Measurements from ENCODE around the gene ACTG1. TPM values are rescaled to one million over a fixed set of nuclear protein-coding genes. Genes with fewer than 3 reads are reported as not detected.

The ACTG1 gene
- total RNA-seq, 4 donors from 2014 or later = 322 to 934 (median 415) TPM

DNA sequence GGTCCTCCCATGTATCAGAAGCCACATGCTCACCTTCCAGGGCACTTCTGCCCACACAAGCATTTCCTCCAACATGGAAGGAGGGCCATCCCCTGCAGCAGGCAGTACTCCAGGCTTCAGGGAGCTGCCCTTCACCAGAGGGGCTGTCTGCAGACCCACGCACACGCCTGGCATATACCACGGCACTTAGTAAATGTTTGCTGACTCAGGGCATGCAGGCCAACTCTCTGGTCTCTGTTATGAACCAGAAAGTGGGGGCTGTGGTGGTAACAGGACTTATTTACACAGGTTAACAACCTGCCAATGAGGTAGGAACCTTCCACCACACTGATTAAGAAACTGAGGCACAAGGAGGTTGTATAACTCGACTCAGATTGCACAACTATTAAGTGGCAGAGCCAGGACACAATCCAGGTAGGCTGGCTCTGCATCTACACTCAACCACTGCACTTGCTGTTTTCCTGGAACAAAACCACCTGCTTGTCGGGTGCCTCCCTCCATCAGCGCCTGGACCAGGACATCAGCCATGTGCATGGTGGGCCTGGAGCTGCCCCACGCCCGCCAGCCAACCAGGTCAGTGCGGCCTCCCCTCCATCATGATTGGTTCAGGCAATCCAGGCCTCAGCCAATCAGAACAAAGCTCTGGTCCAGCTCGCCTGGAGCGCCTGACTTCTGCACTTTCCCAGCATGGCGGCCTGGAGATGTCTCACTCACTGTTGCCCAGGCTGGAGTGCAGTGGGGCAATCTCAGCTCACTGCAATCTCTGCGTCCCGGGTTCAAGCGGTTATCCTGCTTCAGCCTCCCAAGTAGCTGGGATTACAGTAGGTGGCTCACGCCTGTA is 19.2 kb downstream of the ACTG1 start:
- no peak overlapping the region for H3K27ac ChIP-seq
- no peaks in the 10 kb centered on the region for H3K9me3 ChIP-seq
- intact Hi-C loops (cut with DNase I; ENCODE audit: low total_unique reads) (no loop called here), in situ Hi-C loops (cut with MboI; ENCODE audit: low sequenced_read_pairs in 4 of 4) (loop anchor here in 1 of 4 donors (25.0 kb wide), 1 partner anchor 231 kb away; no protein-coding TSS in a partner anchor)
- ATAC-seq = no peak
- H3K4me1 ChIP-seq = peaks cover 3 to 6% of the 10 kb centered on the region in 2 donors
- H3K36me3 ChIP-seq = no peaks in the 10 kb centered on the region
- no peaks in the 10 kb centered on the region for H3K27me3 ChIP-seq
- DNase-seq = no peak
- TF ChIP-seq, protein P1, sequence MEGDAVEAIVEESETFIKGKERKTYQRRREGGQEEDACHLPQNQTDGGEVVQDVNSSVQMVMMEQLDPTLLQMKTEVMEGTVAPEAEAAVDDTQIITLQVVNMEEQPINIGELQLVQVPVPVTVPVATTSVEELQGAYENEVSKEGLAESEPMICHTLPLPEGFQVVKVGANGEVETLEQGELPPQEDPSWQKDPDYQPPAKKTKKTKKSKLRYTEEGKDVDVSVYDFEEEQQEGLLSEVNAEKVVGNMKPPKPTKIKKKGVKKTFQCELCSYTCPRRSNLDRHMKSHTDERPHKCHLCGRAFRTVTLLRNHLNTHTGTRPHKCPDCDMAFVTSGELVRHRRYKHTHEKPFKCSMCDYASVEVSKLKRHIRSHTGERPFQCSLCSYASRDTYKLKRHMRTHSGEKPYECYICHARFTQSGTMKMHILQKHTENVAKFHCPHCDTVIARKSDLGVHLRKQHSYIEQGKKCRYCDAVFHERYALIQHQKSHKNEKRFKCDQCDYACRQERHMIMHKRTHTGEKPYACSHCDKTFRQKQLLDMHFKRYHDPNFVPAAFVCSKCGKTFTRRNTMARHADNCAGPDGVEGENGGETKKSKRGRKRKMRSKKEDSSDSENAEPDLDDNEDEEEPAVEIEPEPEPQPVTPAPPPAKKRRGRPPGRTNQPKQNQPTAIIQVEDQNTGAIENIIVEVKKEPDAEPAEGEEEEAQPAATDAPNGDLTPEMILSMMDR (IDR thresholded peaks at IDR 0.05 in 4 of 5, conservative IDR thresholded peaks at IDR 0.05 in 1 of 5) = no peak
- TF ChIP-seq POLR2A (IDR thresholded peaks at IDR 0.05) = no peak
- H3K4me3 ChIP-seq = no peak overlapping the region

DNA sequence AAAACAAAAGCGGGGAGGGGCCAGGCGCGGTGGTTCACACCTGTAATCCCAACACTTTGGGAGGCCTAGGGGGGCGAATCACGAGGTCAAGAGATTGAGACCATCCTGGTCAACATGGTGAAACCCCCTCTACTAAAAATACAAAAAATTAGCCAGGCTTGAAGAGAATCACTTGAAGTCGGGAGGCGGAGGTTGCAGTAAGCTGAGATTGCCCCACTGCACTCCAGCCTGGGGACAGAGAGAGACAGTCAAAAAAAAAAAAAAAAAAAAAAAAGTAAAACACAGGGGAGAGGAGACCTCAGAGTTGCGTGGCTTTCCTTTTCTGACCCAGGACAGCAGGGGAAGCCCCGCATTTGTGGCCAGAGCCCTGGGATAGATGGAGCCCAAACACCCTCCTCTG is 19.9 kb downstream of the ACTG1 start:
- TF ChIP-seq POLR2A (IDR thresholded peaks at IDR 0.05) = no peak
- TF ChIP-seq, protein P1 (IDR thresholded peaks at IDR 0.05 in 4 of 5, conservative IDR thresholded peaks at IDR 0.05 in 1 of 5) = no peak
- intact Hi-C loops (cut with DNase I; ENCODE audit: low total_unique reads) (no loop called here), in situ Hi-C loops (cut with MboI; ENCODE audit: low sequenced_read_pairs in 4 of 4) (loop anchor here in 1 of 4 donors (25.0 kb wide), 1 partner anchor 230 kb away; no protein-coding TSS in a partner anchor)
- Histone ChIP-seq H3K9me3 (no peaks in the 10 kb centered on the region), H3K27ac (no peak overlapping the region), H3K27me3 (no peaks in the 10 kb centered on the region), H3K4me1 (peaks cover 4 to 10% of the 10 kb centered on the region in 2 donors), H3K36me3 (no peaks in the 10 kb centered on the region), H3K4me3 (no peak overlapping the region)
- DNase-seq = no peak
- ATAC-seq = no peak

DNA sequence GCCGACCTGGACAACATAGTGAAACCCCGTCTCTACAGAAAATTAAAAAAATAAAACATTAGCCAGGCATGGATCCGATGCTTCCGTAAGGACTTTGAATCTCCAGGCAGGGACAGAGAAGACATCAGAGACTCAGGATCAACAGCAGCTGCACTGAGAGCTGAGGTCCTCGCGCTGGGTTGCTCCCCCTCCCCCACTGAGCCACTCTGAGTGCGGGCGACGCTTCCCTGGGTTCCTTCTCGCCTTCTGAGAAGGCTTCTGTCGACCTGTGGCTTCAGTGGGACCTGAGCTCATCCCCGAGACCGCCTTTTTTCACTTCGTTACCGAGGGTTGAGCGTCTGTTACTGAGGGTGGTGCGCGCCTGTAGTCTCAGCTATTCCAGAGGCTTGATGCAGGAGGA is 20.4 kb downstream of the ACTG1 start:
- in situ Hi-C loops (cut with MboI; ENCODE audit: low sequenced_read_pairs in 4 of 4) = loop anchor here in 1 of 4 donors (25.0 kb wide), 1 partner anchor 230 kb away; no protein-coding TSS in a partner anchor

DNA sequence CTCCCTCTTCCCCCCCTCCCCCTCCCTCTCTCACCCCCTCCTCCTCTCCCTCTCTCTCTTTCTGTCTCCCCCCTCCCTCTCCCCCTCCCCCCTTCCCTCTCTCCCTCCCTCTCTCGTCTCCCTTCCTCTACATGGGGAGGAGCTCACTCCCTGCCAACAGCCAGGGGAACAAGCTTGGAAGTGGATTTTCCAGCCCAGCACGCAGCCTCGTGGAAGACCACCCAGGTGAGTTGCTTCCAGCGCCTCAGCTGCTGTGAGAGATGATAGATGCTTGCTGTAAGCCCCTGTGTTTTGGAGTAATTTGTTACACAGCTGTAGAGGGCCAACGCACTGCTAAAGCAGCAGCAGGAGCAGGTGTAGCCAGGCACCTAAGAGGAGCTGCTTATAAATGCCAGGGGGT is 20.8 kb downstream of the ACTG1 start:
- H3K4me3 ChIP-seq = no peak overlapping the region
- TF ChIP-seq, protein P1 (IDR thresholded peaks at IDR 0.05 in 4 of 5, conservative IDR thresholded peaks at IDR 0.05 in 1 of 5) = no peak
- TF ChIP-seq POLR2A (IDR thresholded peaks at IDR 0.05) = no peak
- H3K4me1 ChIP-seq = peaks cover 4 to 15% of the 10 kb centered on the region in 2 donors
- intact Hi-C loops (cut with DNase I; ENCODE audit: low total_unique reads) (no loop called here), in situ Hi-C loops (cut with MboI; ENCODE audit: low sequenced_read_pairs in 4 of 4) (loop anchor here in 1 of 4 donors (25.0 kb wide), 1 partner anchor 229 kb away; no protein-coding TSS in a partner anchor)
- H3K9me3 ChIP-seq = no peaks in the 10 kb centered on the region
- H3K27me3 ChIP-seq = no peaks in the 10 kb centered on the region
- DNase-seq (no peak), ATAC-seq (no peak)
- no peaks in the 10 kb centered on the region for H3K36me3 ChIP-seq
- H3K27ac ChIP-seq = no peak overlapping the region

More for the DNA sequence above, 20.4 kb downstream of the ACTG1 start:
- intact Hi-C loops (cut with DNase I; ENCODE audit: low total_unique reads) = no loop called here
- DNase-seq (no peak), ATAC-seq (no peak)
- no peaks in the 10 kb centered on the region for H3K36me3 ChIP-seq
- H3K4me3 ChIP-seq = no peak overlapping the region
- no peaks in the 10 kb centered on the region for H3K9me3 ChIP-seq
- TF ChIP-seq, protein P1 (IDR thresholded peaks at IDR 0.05 in 4 of 5, conservative IDR thresholded peaks at IDR 0.05 in 1 of 5) = no peak
- TF ChIP-seq POLR2A (IDR thresholded peaks at IDR 0.05) = no peak
- H3K27me3 ChIP-seq = no peaks in the 10 kb centered on the region
- H3K27ac ChIP-seq = no peak overlapping the region
- H3K4me1 ChIP-seq = peaks cover 4 to 15% of the 10 kb centered on the region in 2 donors
